NCI-H1436 treated with DMSO at 0.1 percent for 48 hours (cell line): ENCODE data around the gene KCNIP3.
"Not testable (repeated sequence)": the region's sequence is repeated elsewhere in the genome, so short reads cannot be mapped to it uniquely, and the experiment has no call there.

Source experiments
- DNase-seq: peaks from one replicate; lab custom pipeline; 2025; lab: John Stamatoyannopoulos, UW

The KCNIP3 gene

DNA sequence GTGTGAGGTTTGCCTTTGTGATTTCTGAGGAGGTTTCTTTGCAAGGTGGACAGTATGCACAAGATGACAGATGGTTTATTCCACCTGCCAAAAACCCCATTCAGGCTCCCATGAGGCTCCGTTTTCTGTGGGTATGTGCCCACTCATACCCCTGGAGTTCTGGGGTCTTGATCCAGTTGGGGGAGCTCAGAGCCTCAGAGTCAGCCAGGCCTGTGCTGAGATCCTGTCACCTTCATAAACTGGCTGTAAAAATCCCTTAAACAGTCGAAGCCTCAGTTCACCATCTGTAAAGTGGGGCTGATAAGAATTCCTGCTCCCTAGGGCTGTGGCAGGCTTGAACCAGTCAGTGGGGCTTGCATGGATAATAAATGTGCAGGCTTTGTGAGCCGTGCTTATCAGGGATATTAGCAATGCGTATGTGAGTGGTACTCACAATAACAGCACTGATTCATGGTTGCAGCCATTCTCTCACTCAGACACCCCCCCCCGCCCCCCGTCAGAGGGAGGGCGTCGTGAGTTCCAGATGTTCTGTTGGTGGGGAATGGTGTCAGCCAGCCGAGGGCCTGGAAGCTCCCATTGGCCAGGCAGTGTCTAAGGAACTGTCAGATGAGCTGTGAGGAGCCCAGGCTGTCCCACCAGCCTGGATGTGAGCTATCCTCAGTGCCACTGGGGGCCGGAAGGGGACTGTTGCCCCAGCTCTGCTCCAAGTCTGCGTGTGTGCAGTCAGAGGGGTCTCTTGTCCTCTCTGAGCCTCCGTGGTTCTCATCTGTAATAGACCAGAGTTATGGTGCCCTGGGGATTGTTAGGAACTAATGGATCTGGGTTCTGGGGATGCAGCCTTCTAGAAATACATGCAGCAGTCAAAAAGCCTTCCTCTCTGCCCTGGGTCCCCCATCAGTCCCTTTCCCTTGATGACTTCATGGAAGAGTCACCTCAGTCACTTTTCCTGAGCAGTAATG, 51.7 kb downstream of the KCNIP3 start:
- DNase-seq = no peak

- DNase-seq = no peak
Observed at GRCh38 chr2:95349568-95350322, 52.6 kb downstream of the KCNIP3 start.

DNA sequence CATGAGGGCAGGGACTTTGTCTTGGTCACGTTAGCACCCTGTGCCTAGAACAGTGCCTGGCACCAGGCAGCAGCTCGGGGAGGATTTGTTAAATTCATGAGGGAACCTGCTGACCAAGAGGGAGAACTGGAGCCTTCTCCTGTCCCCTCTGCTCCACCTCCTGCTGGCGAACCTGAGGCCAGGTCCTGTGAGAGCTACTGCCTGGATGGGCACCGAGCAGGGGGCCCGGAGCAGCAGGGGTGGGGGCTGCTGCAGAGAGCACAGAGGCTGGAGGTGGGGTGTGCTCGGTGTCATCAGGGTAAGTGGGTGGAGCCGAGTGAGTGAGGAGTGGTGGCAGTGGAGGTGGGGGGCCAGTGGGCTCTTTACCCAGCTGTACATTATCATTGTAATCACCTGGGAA, 53.2 kb downstream of the KCNIP3 start:
- DNase-seq = no peak

- no peak for DNase-seq
Observed at GRCh38 chr2:95350774-95351597, 53.8 kb downstream of the KCNIP3 start.

DNA sequence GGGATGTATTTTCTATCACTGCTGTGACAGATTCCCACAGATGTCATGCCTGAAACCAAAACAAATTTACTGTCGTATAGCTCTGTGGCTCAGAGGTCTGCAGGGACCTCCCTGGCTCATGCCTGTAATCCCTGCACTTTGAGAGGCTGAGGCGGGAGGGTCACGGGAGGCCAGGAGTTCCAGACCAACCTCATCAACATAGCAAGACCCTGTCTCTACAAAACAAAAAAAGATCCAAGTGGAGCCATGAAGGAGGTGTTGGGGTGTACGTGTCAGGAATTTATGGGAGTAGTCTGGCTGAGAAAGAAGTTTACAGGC, 54.4 kb downstream of the KCNIP3 start:
- DNase-seq = no peak

GRCh38 chr2:95352310-95353054, 55.3 kb downstream of the KCNIP3 start:
- DNase-seq = no peak

GRCh38 chr2:95353055-95353575, 56.0 kb downstream of the KCNIP3 start:
- no peak for DNase-seq

DNA sequence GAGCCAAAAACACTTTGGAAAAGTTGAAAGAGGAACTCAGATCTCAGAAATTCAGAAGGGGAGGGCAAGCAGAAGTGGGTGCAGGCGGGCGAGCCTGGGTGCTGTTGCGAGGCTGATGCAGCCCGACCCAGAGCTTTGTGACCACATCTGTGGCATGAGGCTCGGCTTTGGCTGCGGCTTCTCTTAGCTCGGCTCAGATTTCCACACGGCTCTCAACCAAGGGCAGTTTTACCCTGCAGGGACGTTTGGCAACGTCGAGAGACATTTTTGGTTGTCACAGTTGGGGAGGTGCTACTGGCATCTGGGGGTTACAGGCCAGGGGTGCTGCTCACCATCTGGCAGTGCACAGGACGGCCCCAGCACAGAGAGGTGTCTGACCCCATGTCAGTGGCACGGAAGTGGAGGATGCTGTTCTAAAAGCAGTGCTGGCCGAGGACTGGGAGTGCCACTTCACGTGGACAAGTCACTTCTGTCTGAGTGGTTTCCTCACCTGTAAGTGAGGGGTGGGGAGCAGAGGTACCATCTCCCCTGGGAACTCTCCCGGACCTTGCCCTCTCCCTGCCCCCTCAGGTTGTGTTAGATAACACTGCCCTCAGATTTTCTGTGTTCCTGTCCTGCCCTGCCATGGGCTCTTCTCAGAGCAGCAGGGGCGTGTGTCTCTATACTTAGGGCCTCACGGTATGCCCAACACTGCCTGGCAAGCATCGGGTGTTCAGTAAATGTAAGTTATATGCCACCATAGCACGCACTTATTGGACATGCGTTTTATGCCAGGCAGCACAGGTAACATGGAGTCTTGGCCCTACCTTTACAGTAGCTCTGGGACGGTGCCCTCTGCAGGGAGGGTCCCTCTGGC, 56.7 kb downstream of the KCNIP3 start:
- no peak for DNase-seq

GRCh38 chr2:95354469-95354901, 57.3 kb downstream of the KCNIP3 start:
- DNase-seq = no peak

DNA sequence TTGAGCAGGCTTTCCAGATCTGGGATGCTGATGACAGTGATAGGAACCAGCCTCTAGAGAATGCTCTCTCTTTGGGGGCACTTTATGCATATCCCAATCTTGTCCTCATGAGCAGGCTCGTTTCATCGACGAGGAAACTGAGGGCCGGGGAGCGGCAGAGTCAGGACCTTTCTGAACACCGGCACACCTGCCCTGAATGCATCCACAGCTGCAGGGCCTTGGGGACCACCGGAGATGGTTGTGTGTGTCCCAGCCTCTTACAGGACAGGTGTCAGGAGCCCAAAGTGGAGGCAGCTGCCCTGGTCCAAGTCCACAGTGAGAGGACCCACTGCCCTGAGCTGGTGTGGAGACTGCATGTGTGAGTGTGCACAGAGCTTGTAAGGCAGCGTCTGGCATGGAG, 57.8 kb downstream of the KCNIP3 start:
- no peak for DNase-seq

DNA sequence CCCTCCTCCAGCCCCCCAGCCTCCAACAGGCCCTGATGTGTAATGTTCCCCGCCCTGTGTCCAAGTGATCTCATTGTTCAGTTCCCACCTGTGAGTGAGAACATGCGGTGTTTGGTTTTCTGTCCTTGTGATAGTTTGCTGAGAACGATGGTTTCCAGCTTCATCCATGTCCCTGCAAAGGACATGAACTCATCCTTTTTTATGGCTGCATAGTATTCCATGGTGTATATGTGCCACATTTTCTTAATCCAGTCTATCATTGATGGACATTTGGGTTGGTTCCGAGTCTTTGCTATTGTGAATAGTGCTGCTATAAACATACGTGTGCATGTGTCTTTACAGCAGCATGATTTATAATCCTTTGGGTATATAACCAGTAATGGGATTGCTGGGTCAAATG, 58.3 kb downstream of the KCNIP3 start:
- not testable (repeated sequence) for DNase-seq

DNA sequence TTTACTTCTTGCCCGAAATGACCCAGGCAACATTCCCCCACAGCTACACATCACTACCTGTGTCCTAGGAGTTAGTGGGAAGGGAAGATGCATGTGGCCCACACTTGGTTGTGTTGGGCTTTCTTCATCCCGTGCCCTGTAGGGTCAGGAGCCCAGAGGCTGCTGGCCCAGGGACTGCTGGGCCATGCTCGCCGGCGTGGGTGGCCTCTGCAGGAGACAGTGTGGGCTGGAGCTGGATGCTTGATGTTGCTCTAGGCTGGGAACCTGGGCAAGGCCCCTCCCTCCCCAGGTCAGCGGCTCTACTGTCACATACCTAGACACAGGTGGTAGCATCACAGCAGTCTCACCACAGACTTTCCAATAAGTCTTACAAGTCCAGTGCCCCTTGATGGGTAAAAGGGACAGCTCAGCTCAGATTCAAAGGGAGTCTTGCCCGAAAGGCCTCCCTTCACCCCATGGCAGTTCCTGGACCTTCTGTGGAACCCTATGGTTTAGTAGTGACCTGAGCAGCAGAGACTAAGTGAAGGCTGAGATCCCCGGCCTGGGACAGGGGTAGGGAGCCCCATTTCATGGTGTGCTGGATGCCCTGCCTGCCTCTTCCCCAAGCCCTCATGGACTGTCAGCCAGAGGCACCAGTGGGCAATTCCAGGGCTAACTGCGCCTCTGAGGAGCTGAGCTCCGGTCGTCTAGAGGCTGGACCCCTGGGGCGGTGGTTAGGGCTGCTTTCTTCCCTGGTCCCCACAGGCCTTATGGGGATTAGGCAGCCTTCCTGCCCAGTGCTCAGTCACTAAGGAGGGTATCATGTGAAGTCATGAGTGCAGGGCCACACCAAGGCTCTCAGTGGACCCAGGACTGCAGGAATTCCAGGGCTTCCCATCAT, 59.9 kb downstream of the KCNIP3 start:
- no peak for DNase-seq

DNA sequence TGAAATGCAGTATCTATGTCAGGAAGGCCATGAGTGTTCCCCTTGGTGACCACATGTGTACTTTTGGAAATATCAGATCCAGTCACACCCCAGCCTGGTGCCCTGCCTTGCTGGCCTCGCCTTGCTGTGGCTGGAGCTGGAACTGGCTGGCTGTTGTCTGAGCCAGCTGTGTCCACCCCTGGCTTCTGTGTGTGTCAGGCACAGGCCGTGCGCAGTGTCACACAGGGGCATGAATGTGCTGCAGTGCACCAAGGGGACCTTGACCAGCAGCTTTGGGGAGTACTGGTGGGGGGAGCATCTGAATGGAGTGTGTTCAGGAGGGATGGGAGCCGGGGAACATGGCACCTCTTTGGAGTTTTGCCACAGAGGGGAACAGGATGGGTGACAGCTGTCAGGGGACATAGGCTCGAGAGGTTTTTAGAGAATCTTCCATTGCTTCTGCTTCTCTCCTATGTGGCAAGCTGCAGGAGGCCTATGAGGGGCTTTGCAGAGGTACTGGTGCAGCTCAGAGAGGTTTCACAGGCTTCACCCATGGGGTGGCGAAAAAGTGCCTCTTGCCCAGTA, 60.7 kb downstream of the KCNIP3 start:
- DNase-seq = no peak

GRCh38 chr2:95359031-95359430, 61.9 kb downstream of the KCNIP3 start:
- no peak for DNase-seq

DNA sequence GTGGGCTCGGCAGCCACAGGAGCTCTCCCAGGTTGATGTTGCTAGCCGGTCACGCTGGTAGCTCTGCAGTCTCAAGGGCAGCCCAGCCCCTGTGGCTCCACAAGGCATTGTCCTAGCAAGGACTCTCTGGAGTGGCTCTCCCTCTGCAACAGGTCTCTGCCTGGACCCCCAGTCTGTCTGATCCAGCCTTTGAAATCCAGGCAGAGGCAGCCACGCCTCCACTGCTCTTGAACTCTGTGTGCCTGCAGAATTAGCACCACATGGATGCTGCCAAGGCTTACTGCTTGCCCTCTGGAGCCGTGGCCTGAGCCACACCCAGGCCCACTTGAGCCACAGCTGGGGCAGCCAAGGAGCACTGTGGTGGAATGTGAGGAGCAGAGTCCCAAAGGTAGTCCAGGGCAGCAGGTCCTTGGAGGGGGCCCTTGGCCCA, 62.4 kb downstream of the KCNIP3 start:
- no peak for DNase-seq

DNA sequence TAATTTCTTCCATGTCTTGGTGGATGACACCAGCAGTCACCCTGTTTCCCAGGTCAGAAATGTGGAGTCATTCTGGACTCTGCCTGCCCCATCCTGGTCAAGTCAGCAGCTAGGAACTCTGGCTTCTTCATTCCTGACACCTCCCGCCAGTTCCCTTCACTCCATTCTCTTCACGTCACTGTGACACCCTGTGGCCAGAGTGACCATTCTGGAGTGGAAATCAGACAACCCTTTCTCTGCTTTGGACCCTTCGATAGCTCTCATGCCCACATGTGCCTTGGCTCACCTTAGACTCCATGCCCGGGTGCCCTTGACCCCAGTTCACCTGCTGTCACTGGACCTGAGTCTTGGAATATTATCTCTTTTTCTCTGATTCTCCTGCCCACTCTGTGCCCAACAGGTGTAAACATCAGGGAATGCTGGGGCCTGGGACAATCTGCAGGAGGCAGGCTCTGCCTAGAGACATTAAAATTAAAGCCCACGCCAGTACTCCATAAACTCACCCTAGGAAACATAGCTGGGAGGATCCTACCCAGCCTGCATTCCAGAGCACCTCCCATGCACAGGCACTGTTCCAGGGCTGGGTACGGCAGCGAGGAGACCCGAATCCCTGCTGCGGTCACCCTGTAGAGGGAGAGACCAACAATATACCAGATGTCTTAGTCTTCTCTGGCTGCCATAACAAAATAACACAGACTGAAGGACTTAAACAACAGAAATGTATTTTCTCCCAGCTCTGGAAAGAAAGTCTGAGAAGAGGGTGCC, 64.3 kb downstream of the KCNIP3 start:
- DNase-seq = no peak

DNA sequence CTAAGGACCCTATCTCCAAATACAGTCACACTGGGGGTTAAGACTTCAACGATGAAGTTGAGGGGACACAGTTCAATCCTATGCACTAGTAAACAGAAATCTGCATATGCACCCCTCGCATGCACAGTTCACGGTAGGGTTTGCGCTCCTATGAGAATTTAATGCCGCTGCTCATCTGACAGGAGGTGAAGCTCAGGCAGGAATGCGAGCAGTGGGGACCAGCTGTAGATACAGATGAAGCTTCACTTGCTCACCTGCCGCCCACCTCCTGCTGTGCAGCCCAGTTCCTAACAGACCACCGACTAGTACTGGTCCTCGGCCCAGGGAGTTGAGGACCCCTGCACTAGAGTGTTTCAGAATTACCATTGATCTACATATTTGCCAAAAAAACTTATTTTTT, 65.3 kb downstream of the KCNIP3 start:
- no peak for DNase-seq

DNA sequence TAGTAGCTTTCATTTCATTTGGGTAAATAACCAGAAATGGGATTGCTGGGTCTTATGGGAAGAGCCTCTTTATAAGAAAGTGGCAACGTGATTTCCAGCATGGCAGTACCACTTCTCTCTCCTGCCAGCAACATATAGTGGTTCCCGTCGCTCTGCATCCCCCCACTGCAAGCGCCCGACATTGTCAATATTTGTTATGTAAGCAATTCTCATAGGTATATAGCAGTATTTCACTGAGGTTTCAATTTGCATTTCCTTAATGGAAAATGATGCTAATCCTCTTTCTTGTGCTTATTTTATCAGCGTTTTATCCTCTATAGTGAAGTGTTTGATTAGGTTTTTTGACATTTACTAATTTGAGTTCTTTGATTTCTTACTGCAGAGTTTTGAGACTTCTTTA, 69.4 kb downstream of the KCNIP3 start:
- no peak for DNase-seq
